Measurements from ENCODE around the gene PRPS1.

The PRPS1 gene

DNA sequence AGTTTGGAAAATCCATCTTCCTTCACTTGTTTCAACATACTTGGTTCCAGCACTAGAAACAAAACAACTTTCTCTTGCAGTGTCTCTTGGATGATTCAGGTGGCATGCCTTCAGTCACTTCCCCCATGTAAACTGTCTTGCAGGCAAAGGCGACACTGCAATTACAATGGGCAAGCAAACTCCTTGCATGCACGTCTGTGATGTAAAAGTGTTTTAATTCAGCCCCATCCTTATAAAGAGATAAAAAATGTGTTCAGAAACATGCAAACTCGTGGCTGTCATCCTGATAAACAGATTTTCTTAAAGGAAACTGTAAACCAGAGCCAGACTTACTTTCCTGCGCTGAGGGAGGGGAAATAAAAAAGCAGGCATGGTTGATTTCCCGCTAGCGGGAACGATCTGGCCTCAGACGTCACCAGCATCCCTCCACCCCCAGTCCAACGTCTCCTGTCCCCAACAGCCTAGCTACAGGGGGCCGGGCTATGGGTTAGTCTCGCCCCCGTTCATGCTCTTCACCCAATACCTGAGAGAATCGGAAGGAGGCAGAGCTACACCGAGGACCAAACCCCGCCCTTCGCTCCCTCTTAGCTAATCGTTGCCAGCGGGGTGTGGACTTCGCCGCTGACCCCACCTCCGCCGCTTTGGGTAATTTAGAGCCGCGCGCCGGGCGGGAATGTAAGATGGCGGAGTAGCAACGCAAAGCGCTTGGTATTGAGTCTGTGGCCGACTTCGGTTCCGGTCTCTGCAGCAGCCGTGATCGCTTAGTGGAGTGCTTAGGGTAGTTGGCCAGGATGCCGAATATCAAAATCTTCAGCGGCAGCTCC, at the start of gene PRPS1:
PRPS1 (plus strand) TSS at position 673 of the 824 bp plus-strand sequence; CDS start at position 792, 119 bp downstream.
- H3K4me3 ChIP-seq (ENCODE audit: low read depth, low read length), result peak within 1 kb of the TSS; percentile 58
- H3K4me1 ChIP-seq (ENCODE audit: control insufficient read depth, insufficient read depth, low read length), result 0 out of 2 replicates have a peak, but pooled peaks cover 7% of the 10 kb centered on the region
- peak within 1 kb of the TSS; percentile 63 for H3K27ac ChIP-seq (ENCODE audit: extremely low read depth, low read depth, low read length)
- no peaks in the 10 kb centered on the region for H3K36me3 ChIP-seq (ENCODE audit: control insufficient read depth in 2 of 2, insufficient read depth in 1 of 2, low read length in 2 of 2)
- ChIA-PET CTCF (interaction anchor here (0.5 to 1.5 kb wide), 8 partner anchors 27 to 306 kb away, joined by 3 to 5 read pairs (median 3); partner anchors contain the start of gene NCBP2L), POLR2A (interaction anchor here (0.6 to 1.7 kb wide), 20 partner anchors 10 to 200 kb away, joined by 3 to 9 read pairs (median 4); partner anchors contain the start of genes MID2 and TSC22D3)
- H3K9me3 ChIP-seq (ENCODE audit: control insufficient read depth, insufficient read depth, low read depth, low read length), result no peaks in the 10 kb centered on the region
- TF ChIP-seq MZF1 (tag by site-specific recombination; IDR thresholded peaks at IDR 0.05; ENCODE audit: borderline replicate concordance), result no peak
- TF ChIP-seq SP2 (tag by site-specific recombination; IDR thresholded peaks at IDR 0.05), result peak; percentile 93
- TF ChIP-seq PATZ1 (tag by site-specific recombination; IDR thresholded peaks at IDR 0.05), result peak; percentile 76
- no peak for TF ChIP-seq ZNF157 (tag by site-specific recombination; IDR thresholded peaks at IDR 0.05)
- TF ChIP-seq, protein P1, sequence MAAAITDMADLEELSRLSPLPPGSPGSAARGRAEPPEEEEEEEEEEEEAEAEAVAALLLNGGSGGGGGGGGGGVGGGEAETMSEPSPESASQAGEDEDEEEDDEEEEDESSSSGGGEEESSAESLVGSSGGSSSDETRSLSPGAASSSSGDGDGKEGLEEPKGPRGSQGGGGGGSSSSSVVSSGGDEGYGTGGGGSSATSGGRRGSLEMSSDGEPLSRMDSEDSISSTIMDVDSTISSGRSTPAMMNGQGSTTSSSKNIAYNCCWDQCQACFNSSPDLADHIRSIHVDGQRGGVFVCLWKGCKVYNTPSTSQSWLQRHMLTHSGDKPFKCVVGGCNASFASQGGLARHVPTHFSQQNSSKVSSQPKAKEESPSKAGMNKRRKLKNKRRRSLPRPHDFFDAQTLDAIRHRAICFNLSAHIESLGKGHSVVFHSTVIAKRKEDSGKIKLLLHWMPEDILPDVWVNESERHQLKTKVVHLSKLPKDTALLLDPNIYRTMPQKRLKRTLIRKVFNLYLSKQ (tag by site-specific recombination; IDR thresholded peaks at IDR 0.05; ENCODE audit: borderline replicate concordance), result no peak
- no peak for TF ChIP-seq ZSCAN30 (tag by site-specific recombination; IDR thresholded peaks at IDR 0.05)
- peak; percentile 35 for TF ChIP-seq ZBTB26 (tag by site-specific recombination; optimal IDR thresholded peaks at IDR 0.05)
- TF ChIP-seq, protein P2, sequence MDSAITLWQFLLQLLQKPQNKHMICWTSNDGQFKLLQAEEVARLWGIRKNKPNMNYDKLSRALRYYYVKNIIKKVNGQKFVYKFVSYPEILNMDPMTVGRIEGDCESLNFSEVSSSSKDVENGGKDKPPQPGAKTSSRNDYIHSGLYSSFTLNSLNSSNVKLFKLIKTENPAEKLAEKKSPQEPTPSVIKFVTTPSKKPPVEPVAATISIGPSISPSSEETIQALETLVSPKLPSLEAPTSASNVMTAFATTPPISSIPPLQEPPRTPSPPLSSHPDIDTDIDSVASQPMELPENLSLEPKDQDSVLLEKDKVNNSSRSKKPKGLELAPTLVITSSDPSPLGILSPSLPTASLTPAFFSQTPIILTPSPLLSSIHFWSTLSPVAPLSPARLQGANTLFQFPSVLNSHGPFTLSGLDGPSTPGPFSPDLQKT (IDR thresholded peaks at IDR 0.05; ENCODE audit: borderline replicate concordance, low read depth, low read length), result no peak
- TF ChIP-seq ZNF16 (tag by site-specific recombination; IDR thresholded peaks at IDR 0.05; ENCODE audit: low read depth), result no peak
- no peak for TF ChIP-seq ZSCAN16 (tag by site-specific recombination; IDR thresholded peaks at IDR 0.05)
- TF ChIP-seq ZBTB17 (tag by site-specific recombination; IDR thresholded peaks at IDR 0.05), result no peak; the same call in 1 of the 2 replicates
- no peak for TF ChIP-seq ZNF350 (tag by site-specific recombination; IDR thresholded peaks at IDR 0.05)
- TF ChIP-seq ZIC2 (tag by site-specific recombination; IDR thresholded peaks at IDR 0.05), result peak; percentile 14
- TF ChIP-seq ZNF184 (tag by site-specific recombination; IDR thresholded peaks at IDR 0.05), result no peak
- no peak for TF ChIP-seq KLF7 (tag by site-specific recombination; IDR thresholded peaks at IDR 0.05; ENCODE audit: borderline replicate concordance)
- TF ChIP-seq HOXC10 (CRISPR knock-in tag; IDR thresholded peaks at IDR 0.05), result 0 out of 2 replicates have a peak, but pooled peaks have one; percentile 72
- no peak for TF ChIP-seq ZNF449 (tag by site-specific recombination; IDR thresholded peaks at IDR 0.05)
- no peak for TF ChIP-seq ZNF214 (tag by site-specific recombination; IDR thresholded peaks at IDR 0.05; ENCODE audit: borderline replicate concordance)
- TF ChIP-seq ZBTB48 (tag by site-specific recombination; IDR thresholded peaks at IDR 0.05), result no peak
- no peak for TF ChIP-seq ZNF580 (tag by site-specific recombination; IDR thresholded peaks at IDR 0.05)
- TF ChIP-seq ZNF132 (tag by site-specific recombination; IDR thresholded peaks at IDR 0.05; ENCODE audit: borderline replicate concordance), result no peak
- TF ChIP-seq, protein P3, sequence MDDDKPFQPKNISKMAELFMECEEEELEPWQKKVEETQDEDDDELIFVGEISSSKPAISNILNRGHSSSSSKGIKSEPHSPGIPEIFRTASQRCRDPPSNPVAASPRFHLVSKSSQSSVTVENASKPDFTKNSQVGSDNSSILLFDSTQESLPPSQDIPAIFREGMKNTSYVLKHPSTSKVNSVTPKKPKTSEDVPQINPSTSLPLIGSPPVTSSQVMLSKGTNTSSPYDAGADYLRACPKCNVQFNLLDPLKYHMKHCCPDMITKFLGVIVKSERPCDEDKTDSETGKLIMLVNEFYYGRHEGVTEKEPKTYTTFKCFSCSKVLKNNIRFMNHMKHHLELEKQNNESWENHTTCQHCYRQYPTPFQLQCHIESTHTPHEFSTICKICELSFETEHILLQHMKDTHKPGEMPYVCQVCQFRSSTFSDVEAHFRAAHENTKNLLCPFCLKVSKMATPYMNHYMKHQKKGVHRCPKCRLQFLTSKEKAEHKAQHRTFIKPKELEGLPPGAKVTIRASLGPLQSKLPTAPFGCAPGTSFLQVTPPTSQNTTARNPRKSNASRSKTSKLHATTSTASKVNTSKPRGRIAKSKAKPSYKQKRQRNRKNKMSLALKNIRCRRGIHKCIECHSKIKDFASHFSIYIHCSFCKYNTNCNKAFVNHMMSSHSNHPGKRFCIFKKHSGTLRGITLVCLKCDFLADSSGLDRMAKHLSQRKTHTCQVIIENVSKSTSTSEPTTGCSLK (tag by site-specific recombination; IDR thresholded peaks at IDR 0.05), result no peak
- TF ChIP-seq GFI1B (tag by site-specific recombination; IDR thresholded peaks at IDR 0.05), result 0 out of 2 replicates have a peak, but pooled peaks have one; percentile 21
- TF ChIP-seq ZNF548 (tag by site-specific recombination; IDR thresholded peaks at IDR 0.05), result no peak
- no peak for TF ChIP-seq ZNF473 (tag by site-specific recombination; IDR thresholded peaks at IDR 0.05)
- TF ChIP-seq ZNF211 (tag by site-specific recombination; IDR thresholded peaks at IDR 0.05; ENCODE audit: low read depth), result no peak
- no peak for TF ChIP-seq ZNF140 (tag by site-specific recombination; IDR thresholded peaks at IDR 0.05)

All from HEK293 (cell line).